Transverse colon (tissue), 4 donors: ENCODE measurements around the gene HEATR5B. TPM values are rescaled to one million over a fixed set of nuclear protein-coding genes. Genes with fewer than 3 reads are reported as not detected.

Experiments used
- DNase-seq: peaks from one replicate; pipeline ENCODE4 v3.0.0-alpha.2; 2019
- H3K27ac ChIP-seq, 4 donors: fragments of 200-600 bp; sonication (generic); 2 replicates each; pipeline ENCODE4 v1.5.1; 2016 to 2018; ENCODE audit warnings: inconsistent platforms in 4 of 4
- H3K27me3 ChIP-seq: fragments of 200-600 bp; sonication (generic); 2 replicates; pipeline ENCODE4 v1.5.1; 2017; ENCODE audit warnings: inconsistent platforms
- H3K36me3 ChIP-seq, 4 donors: fragments of 200-600 bp; sonication (generic); 2 replicates each; pipeline ENCODE4 v1.5.1; 2017 to 2019; ENCODE audit warnings: inconsistent platforms in 4 of 4
- H3K4me1 ChIP-seq, 4 donors: fragments of 200-600 bp; sonication (generic); 2 replicates each; pipeline ENCODE4 v1.5.1; 2017 to 2020; ENCODE audit warnings: inconsistent platforms in 4 of 4
- H3K4me3 ChIP-seq, 4 donors: fragments of 200-600 bp; sonication (generic); 1 replicate in 1 of 4; 2 replicates in 3 of 4; pipeline versions ENCODE4 v1.5.1 to v1.6.1; 2017 to 2019; ENCODE audit warnings: inconsistent platforms in 4 of 4
- H3K9me3 ChIP-seq, 2 donors: fragments of 200-600 bp; sonication (generic); 2 replicates each; pipeline ENCODE4 v1.5.1; 2017 to 2019; ENCODE audit warnings: inconsistent platforms in 2 of 2
- CTCF ChIP-seq, 5 experiments: fragments of 200-600 bp in 3 of 5; fragments of 450-650 bp in 2 of 5; sonication (generic) in 3 of 5; IDR thresholded peaks; 1 replicate in 2 of 5; 2 replicates in 3 of 5; pipeline ENCODE4 v1.5.1; 2016 to 2017; ENCODE audit warnings: antibody characterized with exemption in 5 of 5, inconsistent platforms in 3 of 5, mild to moderate bottlenecking in 2 of 5, moderate library complexity in 1 of 5
- EP300 ChIP-seq: sonication (generic); formaldehyde crosslinking; IDR thresholded peaks from one replicate; pipeline ENCODE4 v1.6.1; 2017; ENCODE audit warnings: antibody characterized with exemption, low read depth
- POLR2A ChIP-seq: fragments of 450-650 bp; IDR thresholded peaks from one replicate; pipeline ENCODE4 v1.6.1; 2016; ENCODE audit warnings: antibody characterized with exemption, mild to moderate bottlenecking, moderate library complexity
- POLR2AphosphoS5 ChIP-seq, 3 donors: sonication (generic); formaldehyde crosslinking; IDR thresholded peaks; one replicate each; pipeline ENCODE4 v1.6.1; 2016; ENCODE audit warnings: antibody characterized with exemption in 3 of 3
- WGBS, 2 donors: methylation state at CpG; one replicate each; pipeline ENCODE4 v1.1.5; 2018; ENCODE audit warnings: low coverage in 1 of 2; 5-methylcytosine and 5-hydroxymethylcytosine counted together
- in situ Hi-C, 4 donors: fragments of 200-750 bp; cut with MboI; loops; one replicate each; pipeline versions ENCODE4 v1.15.0 to v1.15.1; 2017; ENCODE audit warnings: low sequenced_read_pairs in 3 of 4, low pct_ligation_motif_present in 1 of 4, low pct_unique_long_range_greater_than_20kb in 1 of 4
- intact Hi-C: fragments of 100-400 bp; cut with DNase I; formaldehyde crosslinking; loops from one replicate; pipeline ENCODE4 v1.15.1; 2023; ENCODE audit warnings: low total_unique reads
- total RNA-seq, 4 donors: library from RNA; depleted of rRNA; stranded (reverse); fragments of >200 nt; gene quantifications; one replicate each; pipeline ENCODE4 v1.1.0, GENCODE V29; 2016

HEATR5B gene
- total RNA-seq, 4 donors from 2014 or later: 17.9 to 45.4 (median 29.9) TPM

- DNase-seq: no peak
- H3K27ac ChIP-seq: no peak overlapping the region
- 76 to 81% methylated on average over 4 of the region's 4 CpGs for WGBS, 2 donors
- H3K4me3 ChIP-seq: no peak overlapping the region
- peaks cover 0 to 61% (median 20%) of the 10 kb centered on the region in 4 donors for H3K4me1 ChIP-seq
- no peaks in the 10 kb centered on the region for H3K9me3 ChIP-seq
- intact Hi-C loops: no loop called here
- no peak for TF ChIP-seq POLR2AphosphoS5 (IDR thresholded peaks at IDR 0.05)
- no peak for TF ChIP-seq CTCF (IDR thresholded peaks at IDR 0.05)
- TF ChIP-seq POLR2A: no peak
- no peak for TF ChIP-seq EP300
- H3K36me3 ChIP-seq: no peaks in the 10 kb centered on the region
- H3K27me3 ChIP-seq: no peaks in the 10 kb centered on the region
- in situ Hi-C loops: no loop called here
Measured at GRCh38 chr2:36963106-36963505, 121.1 kb downstream of the HEATR5B start.

GRCh38 chr2:36960773-36961172 is 123.4 kb downstream of the HEATR5B start:
- 91% methylated on average over 5 of the region's 5 CpGs; no CpG with 5 or more reads in 1 of the 2 donors for WGBS, 2 donors
- peaks cover 0 to 55% (median 18%) of the 10 kb centered on the region in 4 donors for H3K4me1 ChIP-seq
- H3K9me3 ChIP-seq: no peaks in the 10 kb centered on the region
- intact Hi-C loops: no loop called here
- in situ Hi-C loops: no loop called here
- no peak for DNase-seq
- no peak for TF ChIP-seq POLR2A
- TF ChIP-seq POLR2AphosphoS5 (IDR thresholded peaks at IDR 0.05): no peak
- no peak for TF ChIP-seq CTCF (IDR thresholded peaks at IDR 0.05)
- TF ChIP-seq EP300: no peak
- no peaks in the 10 kb centered on the region for H3K36me3 ChIP-seq
- H3K27ac ChIP-seq: no peak overlapping the region
- H3K27me3 ChIP-seq: no peaks in the 10 kb centered on the region
- H3K4me3 ChIP-seq: no peak overlapping the region

GRCh38 chr2:36960005-36960675 is 124.0 kb downstream of the HEATR5B start:
- H3K9me3 ChIP-seq: no peaks in the 10 kb centered on the region
- peaks cover 0 to 50% (median 13%) of the 10 kb centered on the region in 4 donors for H3K4me1 ChIP-seq
- TF ChIP-seq CTCF (IDR thresholded peaks at IDR 0.05) (no peak), EP300 (no peak), POLR2AphosphoS5 (IDR thresholded peaks at IDR 0.05) (no peak), POLR2A (no peak)
- in situ Hi-C loops (no loop called here), intact Hi-C loops (no loop called here)
- DNase-seq: no peak
- H3K4me3 ChIP-seq: no peak overlapping the region
- 75 to 82% methylated on average over 2 of the region's 2 CpGs for WGBS, 2 donors
- no peaks in the 10 kb centered on the region for H3K27me3 ChIP-seq
- no peaks in the 10 kb centered on the region for H3K36me3 ChIP-seq
- H3K27ac ChIP-seq: no peak overlapping the region

GRCh38 chr2:36954977-36955607 is 129.1 kb downstream of the HEATR5B start:
- no peaks in the 10 kb centered on the region for H3K27me3 ChIP-seq
- TF ChIP-seq POLR2A: no peak
- TF ChIP-seq CTCF (IDR thresholded peaks at IDR 0.05): no peak
- no peak for TF ChIP-seq POLR2AphosphoS5 (IDR thresholded peaks at IDR 0.05)
- TF ChIP-seq EP300: no peak
- no peaks in the 10 kb centered on the region for H3K9me3 ChIP-seq
- H3K36me3 ChIP-seq: no peaks in the 10 kb centered on the region
- peaks cover 0 to 23% (median 2%) of the 10 kb centered on the region in 4 donors for H3K4me1 ChIP-seq
- DNase-seq: no peak
- no peak overlapping the region for H3K27ac ChIP-seq
- intact Hi-C loops (no loop called here), in situ Hi-C loops (no loop called here)
- no peak overlapping the region for H3K4me3 ChIP-seq
- 80 to 89% methylated on average over 6 of the region's 6 CpGs for WGBS, 2 donors
